Ishikawa (cell line): ENCODE measurements around the gene DNAH8.

ENCODE experiments used
- CEBPB ChIP-seq: IDR thresholded peaks from 2 replicates; pipeline ENCODE4 v1.6.1; 2012
- CREB1 ChIP-seq: IDR thresholded peaks from 2 replicates; pipeline ENCODE4 v1.6.1; 2012; ENCODE audit warnings: low read depth
- EGR1 ChIP-seq: IDR thresholded peaks from 2 replicates; pipeline ENCODE4 v1.6.1; 2012
- EP300 ChIP-seq: IDR thresholded peaks from 2 replicates; pipeline ENCODE4 v1.6.1; 2012; ENCODE audit warnings: borderline replicate concordance
- FOXM1 ChIP-seq: IDR thresholded peaks from 2 replicates; pipeline ENCODE4 v1.6.1; 2012; ENCODE audit warnings: low read depth, borderline replicate concordance
- NFIC ChIP-seq: IDR thresholded peaks from 2 replicates; pipeline ENCODE4 v1.6.1; 2012
- RAD21 ChIP-seq: IDR thresholded peaks from 2 replicates; pipeline ENCODE4 v1.6.1; 2012; ENCODE audit warnings: low read depth
- REST ChIP-seq: IDR thresholded peaks from 2 replicates; pipeline ENCODE4 v1.6.1; 2012; ENCODE audit warnings: low read depth, mild to moderate bottlenecking
- TAF1 ChIP-seq: IDR thresholded peaks from 2 replicates; pipeline ENCODE4 v1.6.1; 2012; ENCODE audit warnings: low read depth, mild to moderate bottlenecking
- TCF12 ChIP-seq: IDR thresholded peaks from 2 replicates; pipeline ENCODE4 v1.6.1; 2012; ENCODE audit warnings: low read depth
- TEAD4 ChIP-seq: IDR thresholded peaks from 2 replicates; pipeline ENCODE4 v1.6.1; 2012
- YY1 ChIP-seq: IDR thresholded peaks from 2 replicates; pipeline ENCODE4 v1.6.1; 2012; ENCODE audit warnings: low read depth
- ZBTB7A ChIP-seq: IDR thresholded peaks from 2 replicates; pipeline ENCODE4 v1.6.1; 2012; ENCODE audit warnings: low read depth
- TF ChIP-seq, protein P1 (sequence below): IDR thresholded peaks from 2 replicates; pipeline ENCODE4 v1.6.1; 2012
- TF ChIP-seq, protein P2 (sequence below): IDR thresholded peaks from 2 replicates; pipeline ENCODE4 v1.6.1; 2012

The DNAH8 gene

GRCh38 chr6:38942442-38942841 lies 227.3 kb downstream of the DNAH8 start:
- TF ChIP-seq YY1 (no peak), CEBPB (no peak)
- TF ChIP-seq, protein P1, sequence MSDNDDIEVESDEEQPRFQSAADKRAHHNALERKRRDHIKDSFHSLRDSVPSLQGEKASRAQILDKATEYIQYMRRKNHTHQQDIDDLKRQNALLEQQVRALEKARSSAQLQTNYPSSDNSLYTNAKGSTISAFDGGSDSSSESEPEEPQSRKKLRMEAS: no peak

GRCh38 chr6:38942965-38943364 lies 227.9 kb downstream of the DNAH8 start:
- TF ChIP-seq EGR1: no peak
- TF ChIP-seq TCF12: no peak
- no peak for TF ChIP-seq REST
- no peak for TF ChIP-seq TEAD4
- TF ChIP-seq RAD21: no peak
- no peak for TF ChIP-seq CEBPB
- no peak for TF ChIP-seq CREB1
- TF ChIP-seq, protein P2, sequence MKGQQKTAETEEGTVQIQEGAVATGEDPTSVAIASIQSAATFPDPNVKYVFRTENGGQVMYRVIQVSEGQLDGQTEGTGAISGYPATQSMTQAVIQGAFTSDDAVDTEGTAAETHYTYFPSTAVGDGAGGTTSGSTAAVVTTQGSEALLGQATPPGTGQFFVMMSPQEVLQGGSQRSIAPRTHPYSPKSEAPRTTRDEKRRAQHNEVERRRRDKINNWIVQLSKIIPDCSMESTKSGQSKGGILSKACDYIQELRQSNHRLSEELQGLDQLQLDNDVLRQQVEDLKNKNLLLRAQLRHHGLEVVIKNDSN: no peak
- no peak for TF ChIP-seq TAF1
- no peak for TF ChIP-seq YY1
- TF ChIP-seq, protein P1: no peak
- no peak for TF ChIP-seq ZBTB7A
- no peak for TF ChIP-seq NFIC
- TF ChIP-seq FOXM1: no peak
- no peak for TF ChIP-seq EP300

DNA sequence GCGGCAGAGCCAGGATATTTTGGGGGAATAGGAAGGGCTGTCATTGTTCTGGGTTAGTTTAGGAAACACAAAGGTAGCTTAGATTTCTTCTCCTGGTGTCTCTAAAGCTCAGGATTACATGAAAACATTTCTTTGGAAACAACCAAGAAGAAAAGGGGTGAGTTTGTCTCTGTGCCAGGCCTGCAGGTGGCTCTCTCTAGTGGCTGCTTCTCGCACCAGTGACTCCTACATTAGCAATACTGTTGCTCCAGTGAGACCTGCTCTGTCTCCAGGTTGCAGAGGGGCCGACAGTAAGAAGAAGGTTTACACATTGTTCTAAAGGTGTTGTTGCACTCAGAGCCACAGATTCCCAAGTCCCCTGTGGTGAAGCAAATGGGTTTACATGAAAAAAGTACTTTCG lies 228.9 kb downstream of the DNAH8 start:
- TF ChIP-seq TAF1 (no peak), RAD21 (peak; percentile 21; the same call in 1 of the 2 replicates), REST (no peak)

GRCh38 chr6:38944655-38945279 lies 229.7 kb downstream of the DNAH8 start:
- TF ChIP-seq, protein P2: no peak
- TF ChIP-seq TAF1 (no peak), RAD21 (no peak), YY1 (no peak), REST (no peak), CEBPB (no peak), CREB1 (no peak), EGR1 (no peak), NFIC (no peak), FOXM1 (no peak), ZBTB7A (no peak), EP300 (no peak), TEAD4 (no peak), TCF12 (no peak)
- TF ChIP-seq, protein P1: no peak

DNA sequence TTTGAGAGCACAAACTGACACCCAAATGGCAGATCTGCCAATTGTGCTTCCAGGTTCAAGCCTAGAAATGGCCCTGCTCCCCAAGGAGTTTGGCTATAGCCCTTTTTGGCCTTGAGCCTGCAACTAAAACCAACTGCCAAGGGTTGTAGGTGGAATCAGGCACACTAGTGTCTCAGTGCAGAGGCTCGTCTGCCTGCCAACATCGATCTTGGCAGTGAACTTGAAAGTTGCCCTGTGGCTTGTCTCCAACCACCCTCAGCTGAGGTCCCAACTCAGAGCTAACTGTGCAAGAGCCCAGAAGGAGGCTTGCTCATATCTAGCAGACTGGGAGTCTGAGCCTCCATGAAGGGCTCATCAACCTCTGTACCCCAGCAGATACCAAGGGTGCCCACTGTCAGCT lies 240.8 kb downstream of the DNAH8 start:
- TF ChIP-seq YY1 (no peak), TCF12 (no peak), CREB1 (no peak), CEBPB (no peak), ZBTB7A (no peak), EGR1 (no peak), EP300 (no peak), NFIC (no peak), TEAD4 (no peak), REST (no peak), RAD21 (no peak), FOXM1 (no peak), TAF1 (no peak)
- TF ChIP-seq, protein P2: no peak
- TF ChIP-seq, protein P1: no peak
